Tibial nerve (tissue), 4 donors: ENCODE results near the gene LRRC52. TPM values are rescaled to one million over a fixed set of nuclear protein-coding genes. Genes with fewer than 3 reads are reported as not detected.

Experiments used
- DNase-seq, 2 donors: peaks; one replicate each; pipeline ENCODE4 v3.0.0-alpha.2; 2019; ENCODE audit warnings: low spot score in 2 of 2
- H3K27ac ChIP-seq, 4 donors: fragments of 200-600 bp; sonication (generic) in 3 of 4; one replicate each; pipeline ENCODE4 v1.5.1; 2017 to 2019; ENCODE audit warnings: mild to moderate bottlenecking in 1 of 4
- H3K27me3 ChIP-seq, 2 donors: fragments of 200-600 bp; sonication (generic) in 1 of 2; one replicate each; pipeline versions ENCODE4 v1.5.1 to v1.6.0; 2017 to 2019
- H3K36me3 ChIP-seq, 3 donors: fragments of 200-600 bp; sonication (generic); one replicate each; pipeline ENCODE4 v1.5.1; 2018 to 2019
- H3K4me1 ChIP-seq, 4 donors: fragments of 200-600 bp; sonication (generic) in 3 of 4; one replicate each; pipeline ENCODE4 v1.5.1; 2017 to 2019
- H3K4me3 ChIP-seq, 4 donors: fragments of 200-600 bp; sonication (generic) in 3 of 4; one replicate each; pipeline ENCODE4 v1.5.1; 2017 to 2019; ENCODE audit warnings: mild to moderate bottlenecking in 1 of 4, moderate library complexity in 1 of 4
- H3K9me3 ChIP-seq, 4 donors: fragments of 200-600 bp; sonication (generic) in 3 of 4; one replicate each; pipeline ENCODE4 v1.5.1; 2017 to 2019
- CTCF ChIP-seq, 5 experiments: fragments of 200-600 bp in 3 of 5; fragments of 450-650 bp in 2 of 5; sonication (generic) in 3 of 5; IDR thresholded peaks; one replicate each; pipeline ENCODE4 v1.5.1; 2016 to 2019; ENCODE audit warnings: antibody characterized with exemption in 5 of 5, mild to moderate bottlenecking in 3 of 5, moderate library complexity in 2 of 5
- EP300 ChIP-seq, 2 donors: sonication (generic); formaldehyde crosslinking; IDR thresholded peaks; one replicate each; pipeline ENCODE4 v1.6.1; 2017; ENCODE audit warnings: antibody characterized with exemption in 2 of 2, mild to moderate bottlenecking in 1 of 2
- POLR2A ChIP-seq, 2 donors: fragments of 450-650 bp; IDR thresholded peaks; one replicate each; pipeline ENCODE4 v1.6.1; 2017; ENCODE audit warnings: antibody characterized with exemption in 2 of 2, mild to moderate bottlenecking in 2 of 2, moderate library complexity in 2 of 2
- WGBS, 2 donors: methylation state at CpG; one replicate each; pipeline ENCODE4 v1.1.5; 2018; 5-methylcytosine and 5-hydroxymethylcytosine counted together
- total RNA-seq, 4 donors: library from RNA; depleted of rRNA; stranded (reverse); fragments of >200 nt; gene quantifications; one replicate each; pipeline ENCODE4 v1.1.0, GENCODE V29; 2016

The LRRC52 gene
- total RNA-seq, 4 donors from 2014 or later, result not detected

- no peak for TF ChIP-seq CTCF (IDR thresholded peaks at IDR 0.05)
- no peak overlapping the region for H3K27ac ChIP-seq
- DNase-seq, result no peak
- H3K27me3 ChIP-seq, result no peaks in the 10 kb centered on the region
- no peaks in the 10 kb centered on the region for H3K36me3 ChIP-seq
- no peak overlapping the region for H3K4me3 ChIP-seq
- peaks cover 0 to 7% (median 0%) of the 10 kb centered on the region in 4 donors for H3K4me1 ChIP-seq
- 93 to 97% methylated on average over 15 of the region's 15 CpGs for WGBS, 2 donors
- no peaks in the 10 kb centered on the region for H3K9me3 ChIP-seq
Measured at GRCh38 chr1:165563551-165563950, 19.8 kb downstream of the LRRC52 start.

- H3K4me3 ChIP-seq, result no peak overlapping the region
- DNase-seq, result no peak
- no peak for TF ChIP-seq EP300 (IDR thresholded peaks at IDR 0.05)
- TF ChIP-seq CTCF (IDR thresholded peaks at IDR 0.05), result no peak
- TF ChIP-seq POLR2A (IDR thresholded peaks at IDR 0.05), result no peak
- H3K27me3 ChIP-seq, result no peaks in the 10 kb centered on the region
- no peaks in the 10 kb centered on the region for H3K36me3 ChIP-seq
- H3K9me3 ChIP-seq, result no peaks in the 10 kb centered on the region
- WGBS, 2 donors, result 67 to 73% methylated on average over 4 of the region's 4 CpGs
- peaks cover 0 to 7% (median 0%) of the 10 kb centered on the region in 4 donors for H3K4me1 ChIP-seq
- H3K27ac ChIP-seq, result no peak overlapping the region
Measured at GRCh38 chr1:165564561-165564960, 20.8 kb downstream of the LRRC52 start.

GRCh38 chr1:165565751-165566490, 22.1 kb downstream of the LRRC52 start:
- H3K9me3 ChIP-seq, result no peaks in the 10 kb centered on the region
- H3K27me3 ChIP-seq, result peaks cover 0 to 5% of the 10 kb centered on the region in 2 donors
- 89 to 90% methylated on average over 4 of the region's 4 CpGs for WGBS, 2 donors
- no peak overlapping the region for H3K4me3 ChIP-seq
- H3K4me1 ChIP-seq, result peaks cover 0 to 3% (median 0%) of the 10 kb centered on the region in 4 donors
- no peaks in the 10 kb centered on the region for H3K36me3 ChIP-seq
- no peak overlapping the region for H3K27ac ChIP-seq
- no peak for TF ChIP-seq EP300 (IDR thresholded peaks at IDR 0.05)
- TF ChIP-seq POLR2A (IDR thresholded peaks at IDR 0.05), result no peak
- TF ChIP-seq CTCF (IDR thresholded peaks at IDR 0.05), result no peak
- DNase-seq, result no peak

GRCh38 chr1:165570078-165570477, 26.3 kb downstream of the LRRC52 start:
- WGBS, 2 donors, result 59 to 69% methylated on average over 3 of the region's 3 CpGs

More at GRCh38 chr1:165570078-165570477, 26.3 kb downstream of the LRRC52 start:
- TF ChIP-seq EP300 (IDR thresholded peaks at IDR 0.05), result no peak
- TF ChIP-seq POLR2A (IDR thresholded peaks at IDR 0.05), result no peak
- TF ChIP-seq CTCF (IDR thresholded peaks at IDR 0.05), result no peak
- no peaks in the 10 kb centered on the region for H3K4me1 ChIP-seq
- H3K27me3 ChIP-seq, result peaks cover 0 to 17% of the 10 kb centered on the region in 2 donors
- H3K9me3 ChIP-seq, result no peaks in the 10 kb centered on the region
- no peak overlapping the region for H3K4me3 ChIP-seq
- H3K36me3 ChIP-seq, result no peaks in the 10 kb centered on the region
- DNase-seq, result no peak
- H3K27ac ChIP-seq, result no peak overlapping the region
